ENCODE results near the gene PPP1R13B. TPM values are rescaled to one million over a fixed set of nuclear protein-coding genes. Genes with fewer than 3 reads are reported as not detected.

The PPP1R13B gene
- total RNA-seq, 2 experiments from 2014 or later: 8.2 to 18.9 TPM

GRCh38 chr14:103690332-103690731, 157.0 kb downstream of the PPP1R13B start:
- DNase-seq (ENCODE audit: low spot score): no peak
- Histone ChIP-seq H3K79me2 (ENCODE audit: insufficient read depth, low read depth, low read length) (peaks cover 4% of the 10 kb centered on the region; the same call in 1 of the 2 replicates), H3K9me2 (ENCODE audit: insufficient read depth, low read length) (no peaks in the 10 kb centered on the region), H2AFZ (ENCODE audit: low read length) (no peak overlapping the region), H3K36me3 (ENCODE audit: insufficient read depth, low read length) (peaks cover 63% of the 10 kb centered on the region), H3K4me2 (ENCODE audit: low read length) (peak overlapping the region; percentile 71), H3K4me1 (ENCODE audit: insufficient read depth, low read length, poor library complexity, severe bottlenecking) (peaks cover 68% of the 10 kb centered on the region), H3K4me3 (ENCODE audit: low read depth, low read length, poor library complexity, severe bottlenecking) (peak overlapping the region; percentile 60), H4K20me1 (ENCODE audit: insufficient read depth, low read length) (no peaks in the 10 kb centered on the region), H3K27ac (ENCODE audit: low read depth, low read length, poor library complexity, severe bottlenecking) (peak overlapping the region; percentile 91), H3K9me3 (ENCODE audit: low read length) (no peaks in the 10 kb centered on the region)
- no peak for TF ChIP-seq CTCF (conservative IDR thresholded peaks at IDR 0.05; ENCODE audit: low read length)
- no peak for TF ChIP-seq EZH2phosphoT487 (IDR thresholded peaks at IDR 0.05; ENCODE audit: borderline replicate concordance, low read depth, low read length)
- intact Hi-C loops (cut with micrococcal nuclease; ENCODE audit: unreplicated experiment): no loop called here
- ChIA-PET POLR2A (interaction anchor here (0.7 to 1.3 kb wide), 5 partner anchors 9 to 52 kb away, joined by 3 to 10 read pairs (median 5); no protein-coding TSS in a partner anchor), CTCF (ENCODE audit: unreplicated experiment) (interaction anchor here (1.4 kb wide), 1 partner anchor 11 kb away, joined by 3 read pairs; no protein-coding TSS in a partner anchor)
- no TSS peak for BruUV-seq (replicated peaks)

GRCh38 chr14:103688906-103689902, 158.2 kb downstream of the PPP1R13B start:
- Histone ChIP-seq H3K4me1 (ENCODE audit: insufficient read depth, low read length, poor library complexity, severe bottlenecking) (peaks cover 57% of the 10 kb centered on the region), H3K9me3 (ENCODE audit: low read length) (no peaks in the 10 kb centered on the region), H3K36me3 (ENCODE audit: insufficient read depth, low read length) (peaks cover 66% of the 10 kb centered on the region), H3K4me3 (ENCODE audit: low read depth, low read length, poor library complexity, severe bottlenecking) (peak overlapping the region; percentile 60), H3K79me2 (ENCODE audit: insufficient read depth, low read depth, low read length) (peaks cover 4% of the 10 kb centered on the region; the same call in 1 of the 2 replicates), H3K4me2 (ENCODE audit: low read length) (peak overlapping the region; percentile 71), H3K27ac (ENCODE audit: low read depth, low read length, poor library complexity, severe bottlenecking) (peak overlapping the region; percentile 91), H3K9me2 (ENCODE audit: insufficient read depth, low read length) (no peaks in the 10 kb centered on the region), H4K20me1 (ENCODE audit: insufficient read depth, low read length) (no peaks in the 10 kb centered on the region), H2AFZ (ENCODE audit: low read length) (no peak overlapping the region)
- intact Hi-C loops (cut with micrococcal nuclease; ENCODE audit: unreplicated experiment): loop anchor here (5.0 kb wide), 1 partner anchor 127 kb away; the partner anchor contains the start of genes BAG5 and COA8
- ChIA-PET CTCF (ENCODE audit: unreplicated experiment) (interaction anchor here (0.8 to 1.4 kb wide), 2 partner anchors 10 to 127 kb away, joined by 3 to 4 read pairs; partner anchors contain the start of gene BAG5), POLR2A (interaction anchor here (1.3 kb wide), 1 partner anchor 20 kb away, joined by 3 read pairs; no protein-coding TSS in a partner anchor)
- peak; percentile 75 for DNase-seq (ENCODE audit: low spot score)
- no peak for TF ChIP-seq EZH2phosphoT487 (IDR thresholded peaks at IDR 0.05; ENCODE audit: borderline replicate concordance, low read depth, low read length)
- TF ChIP-seq CTCF (conservative IDR thresholded peaks at IDR 0.05; ENCODE audit: low read length): no peak
- BruUV-seq (replicated peaks): no TSS peak
